Kidney (tissue), 14 donors: ENCODE data around the gene UBAP1L. TPM values are rescaled to one million over a fixed set of nuclear protein-coding genes. Genes with fewer than 3 reads are reported as not detected.

ENCODE experiments used
- DNase-seq, 5 donors: peaks; one replicate each; pipeline ENCODE4 v3.0.0-alpha.2; 2013 to 2020
- FAIRE-seq: peaks from 2 replicates; lab custom pipeline; 2012; peaks lifted over from hg19 to GRCh38; lab: Jason Lieb, UNC
- H3K27ac ChIP-seq, 2 donors: one replicate each; pipeline ENCODE4 v1.7.0; 2013; ENCODE audit warnings: low read depth in 2 of 2, low read length in 2 of 2, inconsistent platforms in 1 of 2
- H3K27me3 ChIP-seq: one replicate; pipeline ENCODE4 v1.7.1; 2013; ENCODE audit warnings: low read length, inconsistent platforms; ENCODE audit not compliant: control insufficient read depth, insufficient read depth
- H3K36me3 ChIP-seq, 3 donors: one replicate each; pipeline versions ENCODE4 v1.7.0 to v1.7.1; 2013; ENCODE audit warnings: low read length in 3 of 3, control low read depth in 1 of 3, inconsistent platforms in 1 of 3; ENCODE audit not compliant: insufficient read depth in 3 of 3, control insufficient read depth in 2 of 3
- H3K4me1 ChIP-seq, 3 donors: one replicate each; pipeline versions ENCODE4 v1.7.0 to v1.7.1; 2013; ENCODE audit warnings: low read length in 3 of 3, inconsistent platforms in 1 of 3, low read depth in 1 of 3; ENCODE audit not compliant: control insufficient read depth in 2 of 3, insufficient read depth in 2 of 3
- H3K4me3 ChIP-seq, 3 donors: one replicate each; pipeline versions ENCODE4 v1.7.0 to v1.8.1; 2013; ENCODE audit warnings: low read length in 3 of 3, control low read depth in 1 of 3, inconsistent platforms in 1 of 3
- H3K9ac ChIP-seq, 3 donors: one replicate each; pipeline versions ENCODE4 v1.7.0 to v1.7.1; 2013; ENCODE audit warnings: low read length in 3 of 3, control low read depth in 1 of 3, inconsistent platforms in 1 of 3
- H3K9me3 ChIP-seq, 3 donors: one replicate each; pipeline versions ENCODE4 v1.7.0 to v1.7.1; 2013; ENCODE audit warnings: low read length in 3 of 3, control low read depth in 1 of 3, inconsistent platforms in 1 of 3; ENCODE audit not compliant: control insufficient read depth in 2 of 3, insufficient read depth in 1 of 3
- CTCF ChIP-seq: IDR thresholded peaks from 3 replicates; pipeline ENCODE4 v1.5.1; 2012; ENCODE audit warnings: mild to moderate bottlenecking, moderate library complexity, borderline replicate concordance; ENCODE audit not compliant: insufficient read depth; ENCODE audit errors: extremely low read depth
- intact Hi-C: fragments of 100-400 bp; cut with DNase I; formaldehyde crosslinking; loops from one replicate; pipeline ENCODE4 v1.11.1; 2022
- polyA plus RNA-seq: library from polyadenylated mRNA; stranded (reverse); fragments of 350-450 nt; fragmentation: Illumina TruSeq; extraction: RNeasy Lipid Tissue Mini Kit (QIAGEN cat#74804); gene quantifications from one replicate; pipeline ENCODE4 v1.2.3, GENCODE V29; 2014; ENCODE audit warnings: low read depth, low replicate concordance; ENCODE audit not compliant: insufficient read depth
- total RNA-seq: library from RNA; stranded (reverse); fragmentation: NEBNext Ultra II Directional; extraction: Animal tissue kit (Norgen Biotek cat#: 25700); gene quantifications from one replicate; pipeline ENCODE4 v1.2.1, GENCODE V29; 2021
- donor health status: control.
- donor health status: control.
- donor health status: control.
- donor health status: control.
- donor health status: control.
- donor health status: DM: yes; HTN: yes; CAD: no.
- donor health status: Normal renal cell carcinoma (clear cell type).

Gene UBAP1L
- total and polyA plus RNA-seq, 2 donors from 2014 or later = 2.1 to 5.4 TPM

GRCh38 chr15:65085990-65086679 lies 28.9 kb downstream of the UBAP1L start:
- no peaks in the 10 kb centered on the region for H3K36me3 ChIP-seq
- no peak overlapping the region for H3K9ac ChIP-seq
- no peak overlapping the region for H3K27ac ChIP-seq
- peak; percentile 24 for TF ChIP-seq CTCF
- DNase-seq = no peak
- no peaks in the 10 kb centered on the region for H3K9me3 ChIP-seq
- H3K27me3 ChIP-seq = no peaks in the 10 kb centered on the region
- intact Hi-C loops = no loop called here
- no peak overlapping the region for H3K4me3 ChIP-seq
- peaks cover 0 to 27% (median 21%) of the 10 kb centered on the region in 3 donors for H3K4me1 ChIP-seq
- no peak for FAIRE-seq

- H3K4me3 ChIP-seq = no peak overlapping the region
- H3K27ac ChIP-seq = peak overlapping the region in 1 of 2 donors; percentile 4
- H3K36me3 ChIP-seq = no peaks in the 10 kb centered on the region
- no peak for FAIRE-seq
- H3K4me1 ChIP-seq = peaks cover 0 to 27% (median 18%) of the 10 kb centered on the region in 3 donors
- intact Hi-C loops = no loop called here
- TF ChIP-seq CTCF = no peak
- no peak for DNase-seq
- H3K9me3 ChIP-seq = no peaks in the 10 kb centered on the region
- H3K27me3 ChIP-seq = no peaks in the 10 kb centered on the region
- H3K9ac ChIP-seq = no peak overlapping the region
Observed at GRCh38 chr15:65085207-65085753, 29.7 kb downstream of the UBAP1L start.

- Histone ChIP-seq H3K36me3 (no peaks in the 10 kb centered on the region), H3K27me3 (no peaks in the 10 kb centered on the region), H3K27ac (peak overlapping the region in 1 of 2 donors; percentile 4), H3K9ac (no peak overlapping the region), H3K9me3 (no peaks in the 10 kb centered on the region), H3K4me3 (no peak overlapping the region), H3K4me1 (peaks cover 0 to 27% (median 16%) of the 10 kb centered on the region in 3 donors)
- intact Hi-C loops = no loop called here
- FAIRE-seq (no peak), DNase-seq (no peak)
- TF ChIP-seq CTCF = no peak
Observed at GRCh38 chr15:65084500-65085206, 30.3 kb downstream of the UBAP1L start.
